Sigmoid colon (tissue), 7 donors: Measurements from ENCODE around the gene RTTN. TPM values are rescaled to one million over a fixed set of nuclear protein-coding genes. Genes with fewer than 3 reads are reported as not detected.

Source experiments
- DNase-seq: peaks from one replicate; pipeline ENCODE4 v3.0.0-alpha.2; 2019
- H3K27ac ChIP-seq, 4 donors: fragments of 200-600 bp; sonication (generic); one replicate each; pipeline ENCODE4 v1.5.1; 2016 to 2019; ENCODE audit warnings: mild to moderate bottlenecking in 1 of 4
- H3K27me3 ChIP-seq, 3 donors: fragments of 200-600 bp; sonication (generic); one replicate each; pipeline ENCODE4 v1.5.1; 2019; ENCODE audit warnings: mild to moderate bottlenecking in 1 of 3
- H3K36me3 ChIP-seq, 4 donors: fragments of 200-600 bp; sonication (generic); one replicate each; pipeline ENCODE4 v1.5.1; 2016 to 2019
- H3K4me1 ChIP-seq, 4 donors: fragments of 200-600 bp; sonication (generic); one replicate each; pipeline ENCODE4 v1.5.1; 2017 to 2019
- H3K4me3 ChIP-seq, 4 donors: fragments of 200-600 bp; sonication (generic); one replicate each; pipeline ENCODE4 v1.5.1; 2017 to 2019; ENCODE audit warnings: mild to moderate bottlenecking in 2 of 4, moderate library complexity in 1 of 4
- H3K9me3 ChIP-seq, 4 donors: fragments of 200-600 bp in 3 of 4; sonication (generic) in 3 of 4; one replicate each; pipeline versions ENCODE4 v1.5.1 to v1.6.1; 2013 to 2019
- CTCF ChIP-seq, 4 experiments: fragments of 450-650 bp in 3 of 4; fragments of 200-600 bp in 1 of 4; IDR thresholded peaks; one replicate each; pipeline ENCODE4 v1.5.1; 2016 to 2019; ENCODE audit warnings: antibody characterized with exemption in 4 of 4, mild to moderate bottlenecking in 3 of 4, moderate library complexity in 2 of 4
- EP300 ChIP-seq, 4 donors: sonication (generic); formaldehyde crosslinking; IDR thresholded peaks; one replicate each; pipeline ENCODE4 v1.6.1; 2017; ENCODE audit warnings: antibody characterized with exemption in 4 of 4
- POLR2A ChIP-seq, 2 donors: fragments of 450-650 bp; IDR thresholded peaks; one replicate each; pipeline ENCODE4 v1.6.1; 2016; ENCODE audit warnings: antibody characterized with exemption in 2 of 2, mild to moderate bottlenecking in 2 of 2, moderate library complexity in 2 of 2
- POLR2AphosphoS5 ChIP-seq, 4 donors: sonication (generic); formaldehyde crosslinking; IDR thresholded peaks; one replicate each; pipeline ENCODE4 v1.6.1; 2017; ENCODE audit warnings: antibody characterized with exemption in 4 of 4
- WGBS, 2 donors: extraction: QIAGEN DNeasy Blood & Tissue Kit; methylation state at CpG; one replicate each; pipeline ENCODE4 v1.1.7; 2013; 5-methylcytosine and 5-hydroxymethylcytosine counted together
- intact Hi-C: fragments of 100-400 bp; cut with DNase I; formaldehyde crosslinking; loops from one replicate; pipeline ENCODE4 v1.15.1; 2023
- polyA plus RNA-seq, 3 donors: library from polyadenylated mRNA; stranded (reverse); fragments of 200-250 nt; gene quantifications; one replicate each; pipeline ENCODE4 v1.2.3, GENCODE V29; 2013
- total RNA-seq, 4 donors: library from RNA; depleted of rRNA; stranded (reverse); fragments of >200 nt; gene quantifications; one replicate each; pipeline ENCODE4 v1.1.0, GENCODE V29; 2016
- donor health status: healthy with polysubstance abuse.
- donor health status: Bipolar disorder and iron deficiency.
- donor health status: healthy.

RTTN gene
- total and polyA plus RNA-seq, 7 donors: 1.4 to 18.2 (median 11.3) TPM

GRCh38 chr18:70154591-70155194 lies 50.8 kb downstream of the RTTN start:
- no peak for DNase-seq
- no peaks in the 10 kb centered on the region for H3K9me3 ChIP-seq
- peaks cover 0 to 5% (median 0%) of the 10 kb centered on the region in 4 donors for H3K36me3 ChIP-seq
- TF ChIP-seq EP300 (IDR thresholded peaks at IDR 0.05) (no peak), POLR2AphosphoS5 (IDR thresholded peaks at IDR 0.05) (no peak), POLR2A (IDR thresholded peaks at IDR 0.05) (no peak), CTCF (IDR thresholded peaks at IDR 0.05) (no peak)
- no peaks in the 10 kb centered on the region for H3K4me1 ChIP-seq
- H3K27ac ChIP-seq: no peak overlapping the region
- intact Hi-C loops: no loop called here
- no peak overlapping the region for H3K4me3 ChIP-seq
- H3K27me3 ChIP-seq: no peaks in the 10 kb centered on the region
- WGBS, 2 donors: 55 to 72% methylated on average over 4 of the region's 4 CpGs

GRCh38 chr18:70151614-70152013 lies 53.9 kb downstream of the RTTN start:
- peaks cover 0 to 9% (median 0%) of the 10 kb centered on the region in 4 donors for H3K4me1 ChIP-seq
- H3K9me3 ChIP-seq: no peaks in the 10 kb centered on the region
- H3K27ac ChIP-seq: no peak overlapping the region
- WGBS, 2 donors: 57 to 79% methylated on average over 3 of the region's 3 CpGs
- no peak for DNase-seq
- no peak for TF ChIP-seq POLR2AphosphoS5 (IDR thresholded peaks at IDR 0.05)
- TF ChIP-seq EP300 (IDR thresholded peaks at IDR 0.05): no peak
- TF ChIP-seq POLR2A (IDR thresholded peaks at IDR 0.05): no peak
- TF ChIP-seq CTCF (IDR thresholded peaks at IDR 0.05): no peak
- no peaks in the 10 kb centered on the region for H3K27me3 ChIP-seq
- no peak overlapping the region for H3K4me3 ChIP-seq
- H3K36me3 ChIP-seq: peaks cover 0 to 17% (median 0%) of the 10 kb centered on the region in 4 donors
- intact Hi-C loops: no loop called here

DNA sequence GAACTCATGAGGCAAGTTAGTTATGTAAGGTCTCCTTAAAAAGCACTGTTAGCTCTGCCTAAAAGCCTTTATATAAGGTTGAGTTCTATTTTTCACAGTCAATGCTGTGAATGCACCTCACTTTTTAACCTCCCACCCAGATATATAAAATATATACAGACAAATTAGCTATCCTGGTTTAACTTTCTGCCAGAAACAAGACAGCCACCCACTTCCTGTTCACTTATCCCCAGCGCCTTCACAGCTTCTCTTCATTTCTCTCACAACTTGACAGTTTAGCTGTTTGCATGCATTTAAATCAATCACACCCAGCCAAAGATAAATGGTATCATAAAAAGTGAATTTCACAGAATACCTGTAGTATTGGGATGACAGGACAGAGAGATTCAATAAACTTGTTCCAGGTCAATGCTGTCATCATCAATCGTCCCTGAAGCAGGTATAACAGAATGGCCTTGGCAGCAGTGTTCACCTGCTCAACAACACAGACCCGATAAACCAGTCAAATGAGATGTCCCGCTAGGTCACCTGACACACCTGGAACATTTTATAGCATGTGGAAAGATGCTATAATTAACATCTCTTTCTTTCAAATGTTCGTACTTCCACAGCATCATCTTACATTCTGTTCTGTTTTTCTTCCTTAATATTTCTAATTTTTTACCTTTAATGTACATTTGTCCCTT lies 55.7 kb downstream of the RTTN start:
- WGBS, 2 donors: 79 to 90% methylated on average over 5 of the region's 5 CpGs
- intact Hi-C loops: loop anchor here (1.0 kb wide), 1 partner anchor 17 kb away; no protein-coding TSS in a partner anchor
- DNase-seq: no peak
- TF ChIP-seq POLR2A (IDR thresholded peaks at IDR 0.05): no peak
- TF ChIP-seq CTCF (IDR thresholded peaks at IDR 0.05): no peak
- TF ChIP-seq EP300 (IDR thresholded peaks at IDR 0.05): no peak
- no peak for TF ChIP-seq POLR2AphosphoS5 (IDR thresholded peaks at IDR 0.05)
- Histone ChIP-seq H3K36me3 (peaks cover 0 to 32% (median 2%) of the 10 kb centered on the region in 4 donors), H3K27me3 (no peaks in the 10 kb centered on the region), H3K27ac (peak overlapping the region in 2 of 4 donors; percentile 69 to 71), H3K4me1 (peaks cover 0 to 9% (median 0%) of the 10 kb centered on the region in 4 donors), H3K9me3 (no peaks in the 10 kb centered on the region), H3K4me3 (no peak overlapping the region)

DNA sequence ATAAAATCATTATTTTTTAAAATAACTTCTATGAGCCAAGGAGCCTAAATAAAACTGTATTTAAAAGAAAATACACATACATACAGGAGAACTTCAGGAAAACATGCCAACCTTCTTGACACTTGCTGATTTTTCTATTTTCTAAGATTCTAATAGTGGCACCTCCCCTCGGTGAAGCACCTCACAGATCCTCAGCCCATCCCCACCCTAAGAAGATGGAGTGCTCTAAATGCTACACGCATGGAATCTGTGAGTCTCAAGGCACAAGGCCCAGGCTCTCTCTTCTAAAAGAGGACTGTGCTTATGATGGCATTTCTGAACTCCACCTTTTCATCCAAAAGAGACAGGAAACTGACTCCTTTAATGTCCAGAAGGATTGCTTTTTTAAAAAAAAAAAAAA lies 56.3 kb downstream of the RTTN start:
- H3K27me3 ChIP-seq: no peaks in the 10 kb centered on the region
- intact Hi-C loops: loop anchor here (1.0 kb wide), 1 partner anchor 17 kb away; no protein-coding TSS in a partner anchor
- peaks cover 0 to 9% (median 0%) of the 10 kb centered on the region in 4 donors for H3K4me1 ChIP-seq
- no peaks in the 10 kb centered on the region for H3K9me3 ChIP-seq
- H3K4me3 ChIP-seq: no peak overlapping the region
- H3K36me3 ChIP-seq: peaks cover 0 to 38% (median 2%) of the 10 kb centered on the region in 4 donors
- TF ChIP-seq CTCF (IDR thresholded peaks at IDR 0.05) (no peak), EP300 (IDR thresholded peaks at IDR 0.05) (no peak), POLR2AphosphoS5 (IDR thresholded peaks at IDR 0.05) (no peak), POLR2A (IDR thresholded peaks at IDR 0.05) (no peak)
- H3K27ac ChIP-seq: peak overlapping the region in 3 of 4 donors; percentile 66 to 71 (median 69)
- no peak for DNase-seq
- WGBS, 2 donors: 96 to 98% methylated on average over 2 of the region's 2 CpGs
